Body of pancreas (tissue), 4 donors: ENCODE measurements around the gene TFF2. TPM values are rescaled to one million over a fixed set of nuclear protein-coding genes. Genes with fewer than 3 reads are reported as not detected.

Source experiments
- ATAC-seq: fragments of 150-250 bp; one replicate; pipeline ENCODE4 v1.9.1; 2016
- DNase-seq, 4 donors: peaks; one replicate each; pipeline ENCODE4 v3.0.0-alpha.2; 2019
- H3K27ac ChIP-seq, 4 donors: fragments of 200-600 bp; sonication (generic); 1 replicate in 3 of 4; 2 replicates in 1 of 4; pipeline versions ENCODE4 v1.5.1 to v1.6.1; 2016 to 2019; ENCODE audit warnings: mild to moderate bottlenecking in 1 of 4, mixed read lengths in 1 of 4, moderate library complexity in 1 of 4
- H3K27me3 ChIP-seq, 2 donors: fragments of 200-600 bp; sonication (generic); one replicate each; pipeline ENCODE4 v1.6.0; 2016; ENCODE audit warnings: mild to moderate bottlenecking in 1 of 2
- H3K36me3 ChIP-seq, 2 donors: fragments of 200-600 bp; sonication (generic); replicated peaks in 1 of 2; 2 replicates each; pipeline ENCODE4 v1.5.1; 2016; ENCODE audit warnings: low read depth in 2 of 2; ENCODE audit not compliant: insufficient read depth in 1 of 2
- H3K4me1 ChIP-seq: fragments of 200-600 bp; sonication (generic); one replicate; pipeline ENCODE4 v1.6.0; 2016
- H3K4me3 ChIP-seq, 2 donors: fragments of 200-600 bp; sonication (generic); 1 replicate in 1 of 2; 2 replicates in 1 of 2; pipeline ENCODE4 v1.5.1; 2016 to 2019
- H3K9me3 ChIP-seq, 3 donors: fragments of 200-600 bp; sonication (generic); 1 replicate in 2 of 3; 2 replicates in 1 of 3; pipeline ENCODE4 v1.5.1; 2016
- POLR2A ChIP-seq, 3 donors: fragments of 450-650 bp; IDR thresholded peaks; one replicate each; pipeline ENCODE4 v1.6.1; 2016; ENCODE audit warnings: antibody characterized with exemption in 3 of 3, mild to moderate bottlenecking in 2 of 3
- whole genome bisulfite sequencing, 2 donors: methylation state at CpG; one replicate each; pipeline ENCODE4 v1.1.5; 2017; 5-methylcytosine and 5-hydroxymethylcytosine counted together
- intact Hi-C: fragments of 100-400 bp; cut with DNase I; formaldehyde crosslinking; loops from one replicate; pipeline ENCODE4 v1.15.1; 2023
- total RNA-seq, 2 donors: library from RNA; depleted of rRNA; stranded (reverse); fragments of >200 nt; gene quantifications; one replicate each; pipeline ENCODE4 v1.1.0, GENCODE V29; 2016
- TF ChIP-seq, protein P1 (sequence below), 7 experiments: fragments of 450-650 bp in 4 of 7; fragments of 200-600 bp in 3 of 7; sonication (generic) in 3 of 7; IDR thresholded peaks; one replicate each; pipeline ENCODE4 v1.5.1; 2016 to 2019; ENCODE audit warnings: antibody characterized with exemption in 7 of 7

Gene TFF2
- total RNA-seq, 2 donors from 2014 or later = 1.3 to 9.3 TPM

DNA sequence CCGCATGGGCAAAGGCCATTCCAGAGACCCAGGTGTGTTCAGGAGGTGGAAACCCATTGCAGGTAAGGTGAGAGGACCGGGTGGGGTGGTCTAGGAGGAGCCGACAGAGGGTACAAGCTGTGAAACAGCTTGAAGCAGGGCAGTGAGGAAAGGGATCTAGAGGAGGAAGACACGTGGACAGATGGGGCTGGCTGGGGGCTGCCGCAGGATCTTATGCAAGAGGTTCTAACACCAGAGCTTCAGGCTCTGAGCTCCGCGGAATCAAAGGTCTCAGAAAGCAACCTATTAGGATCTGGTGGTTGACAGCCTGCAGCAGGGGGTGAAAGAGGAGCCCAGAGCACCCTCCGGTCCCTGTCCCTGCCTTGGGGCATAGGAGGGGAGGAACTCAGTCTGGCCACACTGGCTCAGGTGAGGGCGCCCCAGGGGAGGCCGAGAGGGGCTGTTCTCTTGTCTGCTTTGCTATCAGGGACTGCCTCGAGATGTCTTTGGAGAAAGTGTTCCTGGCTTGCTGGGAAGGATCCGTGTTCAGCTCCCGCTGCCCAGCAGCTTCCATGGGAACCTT lies 13.6 kb upstream of the TFF2 start:
- WGBS, 2 donors = 48 to 59% methylated on average over 10 to 13 of the region's 13 CpGs
- no peak for DNase-seq
- intact Hi-C loops = no loop called here

GRCh38 chr21:42363312-42363711 lies 12.5 kb upstream of the TFF2 start:
- Histone ChIP-seq H3K27me3 (no peaks in the 10 kb centered on the region), H3K9me3 (no peaks in the 10 kb centered on the region), H3K4me1 (no peaks in the 10 kb centered on the region), H3K27ac (no peak overlapping the region), H3K4me3 (no peak overlapping the region), H3K36me3 (no peaks in the 10 kb centered on the region)
- WGBS, 2 donors = 50 to 55% methylated on average over 8 of the region's 8 CpGs
- intact Hi-C loops = no loop called here
- TF ChIP-seq, protein P1, sequence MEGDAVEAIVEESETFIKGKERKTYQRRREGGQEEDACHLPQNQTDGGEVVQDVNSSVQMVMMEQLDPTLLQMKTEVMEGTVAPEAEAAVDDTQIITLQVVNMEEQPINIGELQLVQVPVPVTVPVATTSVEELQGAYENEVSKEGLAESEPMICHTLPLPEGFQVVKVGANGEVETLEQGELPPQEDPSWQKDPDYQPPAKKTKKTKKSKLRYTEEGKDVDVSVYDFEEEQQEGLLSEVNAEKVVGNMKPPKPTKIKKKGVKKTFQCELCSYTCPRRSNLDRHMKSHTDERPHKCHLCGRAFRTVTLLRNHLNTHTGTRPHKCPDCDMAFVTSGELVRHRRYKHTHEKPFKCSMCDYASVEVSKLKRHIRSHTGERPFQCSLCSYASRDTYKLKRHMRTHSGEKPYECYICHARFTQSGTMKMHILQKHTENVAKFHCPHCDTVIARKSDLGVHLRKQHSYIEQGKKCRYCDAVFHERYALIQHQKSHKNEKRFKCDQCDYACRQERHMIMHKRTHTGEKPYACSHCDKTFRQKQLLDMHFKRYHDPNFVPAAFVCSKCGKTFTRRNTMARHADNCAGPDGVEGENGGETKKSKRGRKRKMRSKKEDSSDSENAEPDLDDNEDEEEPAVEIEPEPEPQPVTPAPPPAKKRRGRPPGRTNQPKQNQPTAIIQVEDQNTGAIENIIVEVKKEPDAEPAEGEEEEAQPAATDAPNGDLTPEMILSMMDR (IDR thresholded peaks at IDR 0.05) = no peak
- no peak for TF ChIP-seq POLR2A (IDR thresholded peaks at IDR 0.05)
- DNase-seq = no peak
- no peak for ATAC-seq

More for the DNA sequence above, 13.6 kb upstream of the TFF2 start:
- no peaks in the 10 kb centered on the region for H3K36me3 ChIP-seq
- TF ChIP-seq, protein P1 (IDR thresholded peaks at IDR 0.05) = no peak
- no peak for TF ChIP-seq POLR2A (IDR thresholded peaks at IDR 0.05)
- H3K27ac ChIP-seq = no peak overlapping the region
- no peaks in the 10 kb centered on the region for H3K9me3 ChIP-seq
- no peak for ATAC-seq
- no peaks in the 10 kb centered on the region for H3K27me3 ChIP-seq
- H3K4me3 ChIP-seq = no peak overlapping the region
- no peaks in the 10 kb centered on the region for H3K4me1 ChIP-seq

- no peaks in the 10 kb centered on the region for H3K4me1 ChIP-seq
- no peak overlapping the region for H3K4me3 ChIP-seq
- ATAC-seq = no peak
- DNase-seq = no peak
- no peak overlapping the region for H3K27ac ChIP-seq
- no peaks in the 10 kb centered on the region for H3K9me3 ChIP-seq
- H3K36me3 ChIP-seq = no peaks in the 10 kb centered on the region
- no peak for TF ChIP-seq POLR2A (IDR thresholded peaks at IDR 0.05)
- TF ChIP-seq, protein P1 (IDR thresholded peaks at IDR 0.05) = no peak
- H3K27me3 ChIP-seq = no peaks in the 10 kb centered on the region
- 59 to 67% methylated on average over 9 of the region's 9 CpGs for WGBS, 2 donors
- intact Hi-C loops = no loop called here
These were observed 11.9 kb upstream of the TFF2 start for GRCh38 chr21:42362700-42363099.

GRCh38 chr21:42362198-42362597 lies 11.4 kb upstream of the TFF2 start:
- H3K4me1 ChIP-seq = no peaks in the 10 kb centered on the region
- 63 to 73% methylated on average over 12 of the region's 12 CpGs for WGBS, 2 donors
- H3K4me3 ChIP-seq = no peak overlapping the region
- H3K9me3 ChIP-seq = peaks cover 0 to 4% (median 0%) of the 10 kb centered on the region in 3 donors
- ATAC-seq (no peak), DNase-seq (no peak)
- H3K36me3 ChIP-seq = no peaks in the 10 kb centered on the region
- no peak overlapping the region for H3K27ac ChIP-seq
- H3K27me3 ChIP-seq = no peaks in the 10 kb centered on the region
- TF ChIP-seq, protein P1 (IDR thresholded peaks at IDR 0.05) = no peak
- TF ChIP-seq POLR2A (IDR thresholded peaks at IDR 0.05) = no peak
- intact Hi-C loops = no loop called here

- no peak for DNase-seq
- intact Hi-C loops = no loop called here
- ATAC-seq = no peak
- H3K4me1 ChIP-seq = no peaks in the 10 kb centered on the region
- 19 to 22% methylated on average over 6 to 7 of the region's 7 CpGs for WGBS, 2 donors
- TF ChIP-seq, protein P1 (IDR thresholded peaks at IDR 0.05) = no peak
- no peak for TF ChIP-seq POLR2A (IDR thresholded peaks at IDR 0.05)
- H3K36me3 ChIP-seq = no peaks in the 10 kb centered on the region
- H3K27me3 ChIP-seq = no peaks in the 10 kb centered on the region
- H3K4me3 ChIP-seq = no peak overlapping the region
- no peak overlapping the region for H3K27ac ChIP-seq
- H3K9me3 ChIP-seq = peaks cover 0 to 4% (median 0%) of the 10 kb centered on the region in 3 donors
These were observed 10.5 kb upstream of the TFF2 start for GRCh38 chr21:42361286-42361685.
